Testis (tissue), 2 donors: ENCODE results near the gene PALM.

Experiments
- POLR2A ChIP-seq: fragments of 450-650 bp; IDR thresholded peaks from one replicate; pipeline ENCODE4 v1.6.1; 2017; ENCODE audit warnings: antibody characterized with exemption, mild to moderate bottlenecking, moderate library complexity
- TF ChIP-seq, protein P1 (sequence below), 3 experiments: fragments of 450-650 bp in 2 of 3; fragments of 200-600 bp in 1 of 3; sonication (generic) in 1 of 3; IDR thresholded peaks; one replicate each; pipeline ENCODE4 v1.5.1; 2016 to 2019; ENCODE audit warnings: antibody characterized with exemption in 3 of 3, mild to moderate bottlenecking in 2 of 3, moderate library complexity in 1 of 3

DNA sequence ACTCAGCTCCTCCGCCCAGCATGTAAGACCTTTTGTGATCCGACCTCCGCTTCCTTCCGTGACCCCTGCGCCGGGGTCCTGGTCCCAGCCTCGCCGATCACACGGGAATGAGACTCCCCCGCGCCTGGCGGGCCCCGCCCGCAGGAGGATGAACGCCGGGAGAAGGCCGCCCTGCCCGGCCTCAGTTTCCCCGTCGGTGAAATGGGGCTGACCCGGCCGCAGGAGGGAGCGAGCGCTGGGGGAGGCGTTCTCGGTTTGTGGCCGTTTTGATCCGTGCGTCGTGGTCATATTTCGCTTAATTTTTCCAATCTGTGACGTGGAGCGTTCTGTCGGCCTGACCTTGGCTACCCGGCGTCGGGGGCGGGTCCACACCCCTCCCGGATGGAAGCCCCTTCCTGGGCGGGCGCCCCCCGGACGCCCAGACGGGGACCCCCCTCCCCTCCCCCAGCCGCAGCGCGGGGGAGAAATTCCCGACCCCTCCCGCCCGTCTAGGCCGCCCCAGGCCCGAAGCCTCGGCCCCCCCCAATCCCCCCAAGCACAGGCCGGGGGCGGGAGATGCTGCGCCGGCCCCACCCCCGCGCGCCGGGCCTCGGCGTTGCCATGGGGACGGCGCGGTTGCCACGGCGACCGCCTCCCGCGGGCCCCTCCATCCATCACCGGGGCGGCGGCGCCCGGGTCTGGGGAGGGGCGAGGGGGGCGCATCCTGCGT, 11.1 kb downstream of the PALM start:
- TF ChIP-seq, protein P1, sequence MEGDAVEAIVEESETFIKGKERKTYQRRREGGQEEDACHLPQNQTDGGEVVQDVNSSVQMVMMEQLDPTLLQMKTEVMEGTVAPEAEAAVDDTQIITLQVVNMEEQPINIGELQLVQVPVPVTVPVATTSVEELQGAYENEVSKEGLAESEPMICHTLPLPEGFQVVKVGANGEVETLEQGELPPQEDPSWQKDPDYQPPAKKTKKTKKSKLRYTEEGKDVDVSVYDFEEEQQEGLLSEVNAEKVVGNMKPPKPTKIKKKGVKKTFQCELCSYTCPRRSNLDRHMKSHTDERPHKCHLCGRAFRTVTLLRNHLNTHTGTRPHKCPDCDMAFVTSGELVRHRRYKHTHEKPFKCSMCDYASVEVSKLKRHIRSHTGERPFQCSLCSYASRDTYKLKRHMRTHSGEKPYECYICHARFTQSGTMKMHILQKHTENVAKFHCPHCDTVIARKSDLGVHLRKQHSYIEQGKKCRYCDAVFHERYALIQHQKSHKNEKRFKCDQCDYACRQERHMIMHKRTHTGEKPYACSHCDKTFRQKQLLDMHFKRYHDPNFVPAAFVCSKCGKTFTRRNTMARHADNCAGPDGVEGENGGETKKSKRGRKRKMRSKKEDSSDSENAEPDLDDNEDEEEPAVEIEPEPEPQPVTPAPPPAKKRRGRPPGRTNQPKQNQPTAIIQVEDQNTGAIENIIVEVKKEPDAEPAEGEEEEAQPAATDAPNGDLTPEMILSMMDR (IDR thresholded peaks at IDR 0.05) = no peak
- TF ChIP-seq POLR2A = no peak
